ENCODE measurements around the gene ZCWPW1.
"Not testable (repeated sequence)": the region's sequence is repeated elsewhere in the genome, so short reads cannot be mapped to it uniquely, and the experiment has no call there.

The ZCWPW1 gene

GRCh38 chr7:100456562-100456961 lies 28.1 kb upstream of the ZCWPW1 start:
- DNase-seq (ENCODE audit: low read depth, low spot score), result no peak

DNA sequence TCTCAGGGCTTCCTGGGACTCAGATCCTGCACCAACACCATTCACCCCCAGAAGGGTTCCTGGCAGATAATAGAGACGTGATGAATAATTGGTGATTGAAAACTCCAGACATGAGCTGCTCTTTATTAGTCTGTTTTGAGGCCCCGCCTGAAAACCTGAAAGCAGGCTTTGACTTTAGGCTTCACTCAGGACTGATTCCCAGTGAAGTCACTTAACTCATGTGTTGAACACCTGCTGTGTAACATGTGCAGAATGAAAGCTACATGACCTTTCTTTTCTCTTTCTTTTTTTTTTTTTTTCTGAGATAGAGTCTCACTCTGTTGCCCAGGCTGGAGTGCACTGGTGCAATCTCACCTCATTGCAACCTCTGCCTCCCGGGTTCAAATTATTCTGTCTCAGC lies 26.7 kb upstream of the ZCWPW1 start:
- no peak for DNase-seq (ENCODE audit: low read depth, low spot score)

DNA sequence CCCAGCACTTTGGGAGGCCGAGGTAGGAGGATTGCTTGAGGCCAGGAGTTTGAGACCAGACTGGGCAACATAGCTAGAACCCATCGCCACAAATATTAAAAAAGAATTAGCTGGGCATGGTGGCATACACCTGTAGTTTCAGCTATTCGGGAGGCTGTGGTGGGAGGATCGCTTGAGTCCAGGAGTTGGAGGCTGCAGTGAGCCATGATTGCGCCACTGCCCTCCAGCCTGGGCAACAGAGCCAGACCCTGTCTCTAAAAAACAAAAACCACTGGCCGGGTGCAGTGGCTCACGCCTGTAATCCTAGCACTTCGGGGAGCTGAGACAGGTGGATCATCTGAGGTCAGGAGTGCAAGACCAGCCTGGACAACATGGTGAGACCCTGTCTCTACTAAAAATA lies 25.4 kb upstream of the ZCWPW1 start:
- DNase-seq (ENCODE audit: low read depth, low spot score), result not testable (repeated sequence)

GRCh38 chr7:100452513-100452912 lies 24.0 kb upstream of the ZCWPW1 start:
- no peak for DNase-seq (ENCODE audit: low read depth, low spot score)

DNA sequence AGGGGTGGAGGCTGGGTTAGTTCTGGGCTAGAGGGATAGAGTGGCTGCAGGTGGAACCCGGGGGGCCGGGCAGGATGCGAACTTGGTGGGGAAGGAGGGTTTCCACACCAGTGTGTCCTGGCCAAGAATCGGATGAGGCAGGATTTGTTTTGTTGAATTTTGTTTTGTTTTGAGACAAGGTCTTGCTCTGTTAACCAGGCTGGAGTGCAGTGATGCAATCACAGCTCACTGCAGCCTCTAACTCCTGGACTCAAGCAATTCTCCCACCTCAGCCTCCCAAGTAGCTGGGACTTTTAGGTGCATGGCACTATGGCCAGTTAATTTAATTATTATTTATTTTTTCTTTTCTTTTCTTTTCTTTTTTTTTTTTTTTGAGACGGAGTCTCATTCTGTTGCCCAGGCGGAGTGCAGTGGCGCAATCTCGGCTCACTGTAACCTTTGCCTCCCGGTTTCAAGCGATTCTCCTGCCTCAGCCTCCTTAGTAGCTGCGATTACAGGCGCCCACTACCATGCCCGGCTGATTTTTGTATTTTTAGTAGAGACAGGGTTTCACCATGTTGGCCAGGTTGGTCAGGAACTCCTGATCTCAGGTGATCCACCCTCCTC lies 20.8 kb upstream of the ZCWPW1 start:
- DNase-seq (ENCODE audit: low read depth, low spot score), result no peak

- DNase-seq (ENCODE audit: low read depth, low spot score), result not testable (repeated sequence)
These were observed 18.9 kb upstream of the ZCWPW1 start for GRCh38 chr7:100447363-100447762.

GRCh38 chr7:100446040-100446439 lies 17.5 kb upstream of the ZCWPW1 start:
- no peak for DNase-seq (ENCODE audit: low read depth, low spot score)

DNA sequence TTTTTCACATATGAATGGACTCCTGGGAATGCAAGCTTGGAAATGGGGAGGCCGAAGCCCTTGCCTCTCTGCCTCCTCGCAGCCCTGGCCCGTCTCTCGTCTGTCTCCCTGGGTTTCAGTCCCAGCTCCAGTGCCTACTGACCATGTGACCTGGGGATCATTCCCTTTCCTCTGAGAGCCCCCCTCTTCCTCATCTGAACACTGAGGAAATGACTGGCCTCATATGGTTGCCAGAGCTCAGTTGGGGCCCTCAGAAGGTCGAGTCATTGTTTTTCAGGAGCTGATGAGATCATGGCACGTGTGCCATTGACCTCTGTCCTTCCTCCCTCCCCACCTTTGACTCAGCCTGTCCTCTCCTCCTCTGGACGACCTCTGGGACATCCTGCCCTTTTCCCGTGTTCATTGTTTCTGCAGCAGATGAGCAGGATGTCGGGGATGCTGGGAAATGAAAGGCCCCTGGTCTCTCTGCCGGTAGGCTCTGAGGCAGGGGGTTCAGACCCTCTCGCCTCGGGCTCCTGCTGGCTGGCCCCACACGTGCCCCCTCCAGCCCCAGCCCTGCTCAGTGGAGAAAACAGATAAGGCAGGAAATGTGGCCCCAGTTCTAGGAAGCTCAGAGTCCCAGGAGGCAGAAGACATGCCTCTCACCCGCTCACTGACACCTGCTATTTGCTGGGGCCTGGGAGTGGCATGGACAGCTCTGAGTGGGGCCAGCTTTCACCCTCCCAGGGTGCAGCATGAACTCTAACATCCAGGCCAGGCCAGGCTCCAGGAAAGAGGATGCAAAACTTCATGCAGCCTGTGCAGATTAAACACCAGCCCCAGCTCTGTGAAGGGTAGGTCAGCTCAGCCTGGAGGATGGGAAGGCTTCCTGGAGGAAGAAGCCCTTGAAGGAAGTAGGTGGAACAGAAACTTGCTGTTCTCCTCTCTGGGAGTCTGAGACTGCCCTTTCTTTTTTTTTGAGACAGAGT lies 16.1 kb upstream of the ZCWPW1 start:
- no peak for DNase-seq (ENCODE audit: low read depth, low spot score)

GRCh38 chr7:100443096-100443840 lies 14.8 kb upstream of the ZCWPW1 start:
- no peak for DNase-seq (ENCODE audit: low read depth, low spot score)

GRCh38 chr7:100441641-100442535 lies 13.4 kb upstream of the ZCWPW1 start:
- no peak for DNase-seq (ENCODE audit: low read depth, low spot score)

- DNase-seq (ENCODE audit: low read depth, low spot score), result not testable (repeated sequence)
These were observed 10.7 kb upstream of the ZCWPW1 start for GRCh38 chr7:100439244-100439643.

- DNase-seq (ENCODE audit: low read depth, low spot score), result not testable (repeated sequence)
These were observed 10.2 kb upstream of the ZCWPW1 start for GRCh38 chr7:100438731-100439130.

DNA sequence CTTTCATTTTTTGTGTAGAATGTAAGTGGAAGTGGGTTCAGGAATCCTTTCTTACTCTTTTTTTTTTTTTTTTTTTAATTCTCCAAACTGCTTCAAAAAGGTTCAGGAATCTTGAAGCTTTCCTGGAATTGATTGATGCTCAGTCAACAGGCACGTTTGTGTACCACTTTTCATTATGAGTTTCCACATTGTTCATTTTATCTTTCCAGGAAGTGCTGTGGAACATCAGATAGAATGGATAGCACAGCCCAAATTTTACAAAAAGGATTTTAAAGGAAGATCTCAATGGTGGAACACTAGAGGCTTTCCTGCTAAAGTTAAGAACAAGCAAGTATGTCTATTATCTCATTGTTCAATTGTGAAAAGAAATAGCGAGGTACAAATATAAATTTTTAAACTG lies 9.7 kb upstream of the ZCWPW1 start:
- DNase-seq (ENCODE audit: low read depth, low spot score), result no peak

GRCh38 chr7:100437150-100438100 lies 8.9 kb upstream of the ZCWPW1 start:
- DNase-seq (ENCODE audit: low read depth, low spot score), result no peak

DNA sequence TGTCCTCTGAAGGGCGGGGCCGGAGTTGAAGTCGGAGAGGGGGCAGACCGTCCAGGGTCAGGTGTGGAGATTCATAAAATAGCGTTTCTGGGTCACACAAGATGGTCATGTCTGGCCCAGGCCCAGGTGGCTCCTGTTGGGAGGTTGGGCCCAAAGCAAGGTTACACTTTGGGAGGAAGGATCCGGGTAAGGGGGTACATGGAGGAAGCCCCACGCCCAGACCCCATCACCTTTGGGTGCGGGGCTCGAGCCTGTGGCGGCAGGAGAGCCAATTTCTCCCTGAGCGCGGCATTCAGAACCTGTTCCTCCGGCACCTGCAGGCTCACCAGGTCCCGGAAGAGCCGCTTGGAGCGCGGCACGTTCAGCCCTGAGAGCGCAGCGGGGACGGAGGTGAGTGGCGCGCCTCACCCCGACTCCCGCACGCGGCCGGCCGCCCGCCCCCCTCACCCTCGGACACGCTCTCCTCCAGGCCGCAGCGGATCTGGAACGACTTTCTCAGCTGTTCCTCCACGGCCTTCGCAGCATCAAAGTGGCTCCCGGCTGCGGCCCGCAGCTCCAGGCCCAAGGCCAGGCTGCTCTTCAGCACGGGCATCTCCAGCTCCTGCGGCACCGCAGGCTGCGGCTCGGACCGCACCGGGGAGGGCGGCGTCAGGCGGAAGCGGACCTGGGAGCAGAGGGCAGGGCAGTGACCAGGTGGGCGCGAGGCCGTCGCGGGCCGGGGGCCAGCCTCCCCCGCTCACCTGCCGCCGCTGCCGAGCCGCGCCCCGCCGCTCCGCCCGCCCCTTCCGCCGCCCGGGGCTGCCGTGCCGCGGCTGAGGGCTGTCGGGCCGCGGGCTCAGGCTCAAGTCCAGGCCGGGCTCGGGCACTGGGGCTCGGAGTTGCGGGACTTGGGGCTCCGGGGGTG lies 7.2 kb upstream of the ZCWPW1 start:
- no peak for DNase-seq (ENCODE audit: low read depth, low spot score)

GRCh38 chr7:100434297-100435144 lies 6.0 kb upstream of the ZCWPW1 start:
- no peak for DNase-seq (ENCODE audit: low read depth, low spot score)

GRCh38 chr7:100433592-100434296 lies 5.2 kb upstream of the ZCWPW1 start:
- DNase-seq (ENCODE audit: low read depth, low spot score), result no peak

DNA sequence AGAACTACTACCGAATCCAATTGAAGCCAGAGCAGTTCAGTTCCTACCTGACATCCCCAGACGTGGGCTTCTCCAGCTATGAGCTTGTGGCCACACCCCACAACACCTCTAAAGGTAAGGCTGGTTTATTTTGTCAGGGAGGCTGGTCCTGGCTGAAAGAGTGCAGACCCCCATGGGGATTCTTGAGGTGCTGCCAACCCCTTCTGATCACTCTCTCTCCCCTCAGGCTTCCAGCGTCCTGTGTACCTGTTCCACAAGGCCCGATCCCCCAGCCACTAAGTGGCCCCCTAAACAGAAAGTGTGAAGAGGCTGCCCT lies 4.7 kb upstream of the ZCWPW1 start:
- DNase-seq (ENCODE audit: low read depth, low spot score), result no peak
